ENCODE data around the gene TMEM50A. TPM values are rescaled to one million over a fixed set of nuclear protein-coding genes. Genes with fewer than 3 reads are reported as not detected.
"Not testable (repeated sequence)": the region's sequence is repeated elsewhere in the genome, so short reads cannot be mapped to it uniquely, and the experiment has no call there.

The TMEM50A gene
- total RNA-seq, 1 donor from 2014 or later: 63.5 TPM

DNA sequence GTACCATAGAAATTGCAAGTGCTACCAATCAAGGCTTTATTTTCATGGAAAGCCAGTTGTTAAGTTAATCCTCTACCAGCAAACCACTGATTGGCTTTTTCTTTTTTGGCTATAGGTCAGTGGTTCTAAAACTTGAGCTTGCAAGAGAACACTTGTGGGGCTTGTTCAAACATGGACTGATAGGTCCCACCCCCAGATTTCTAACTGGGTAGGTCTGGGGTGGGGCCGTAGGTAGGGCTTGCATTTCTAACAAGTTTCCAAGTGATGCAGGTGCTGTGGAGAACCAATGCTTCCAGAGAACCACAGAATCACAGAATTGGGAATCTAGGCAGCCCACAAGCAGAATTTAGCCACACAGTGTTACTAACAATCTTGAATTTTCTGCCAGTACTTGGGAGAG lies 45.7 kb downstream of the TMEM50A start:
- DNase-seq; CTCF ChIA-PET; H3K9me3 Mint-ChIP-seq; POLR2A ChIA-PET; intact Hi-C loops (cut with micrococcal nuclease); H3K27me3 Mint-ChIP-seq; H3K27ac Mint-ChIP-seq; H3K4me1 Mint-ChIP-seq; H3K36me3 Mint-ChIP-seq (ENCODE audit: low read depth); H3K4me3 Mint-ChIP-seq; ATAC-seq (ENCODE audit: low read depth): not testable (repeated sequence)

GRCh38 chr1:25387096-25387495 lies 49.0 kb downstream of the TMEM50A start:
- H3K27me3 Mint-ChIP-seq; POLR2A ChIA-PET; DNase-seq; H3K36me3 Mint-ChIP-seq (ENCODE audit: low read depth); H3K9me3 Mint-ChIP-seq; H3K4me1 Mint-ChIP-seq; H3K4me3 Mint-ChIP-seq; CTCF ChIA-PET; H3K27ac Mint-ChIP-seq; ATAC-seq (ENCODE audit: low read depth); intact Hi-C loops (cut with micrococcal nuclease): not testable (repeated sequence)

DNA sequence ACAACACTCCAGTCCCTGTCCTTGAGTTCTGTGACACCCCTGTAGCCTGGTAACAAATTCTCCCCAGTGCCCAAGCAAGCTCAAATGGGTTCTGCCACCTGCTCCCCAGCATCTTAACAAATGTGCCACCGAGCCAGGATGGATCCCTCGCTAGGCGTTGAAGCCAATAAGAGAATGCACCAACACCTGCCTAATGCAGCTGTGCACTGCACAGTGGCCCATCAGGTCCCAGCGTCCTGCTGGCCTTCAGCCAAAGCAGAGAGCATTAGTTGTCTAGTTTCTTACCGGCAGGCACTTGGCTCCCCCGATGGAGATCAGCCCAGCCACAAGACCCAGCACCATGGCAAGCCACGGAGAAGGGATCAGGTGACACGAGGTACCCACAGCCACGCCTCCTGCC lies 50.6 kb downstream of the TMEM50A start:
- POLR2A ChIA-PET; DNase-seq; H3K27me3 Mint-ChIP-seq; ATAC-seq (ENCODE audit: low read depth); CTCF ChIA-PET; H3K9me3 Mint-ChIP-seq; H3K4me3 Mint-ChIP-seq; intact Hi-C loops (cut with micrococcal nuclease); H3K36me3 Mint-ChIP-seq (ENCODE audit: low read depth); H3K4me1 Mint-ChIP-seq; H3K27ac Mint-ChIP-seq: not testable (repeated sequence)

- H3K36me3 Mint-ChIP-seq (ENCODE audit: low read depth); POLR2A ChIA-PET; H3K4me1 Mint-ChIP-seq; H3K27me3 Mint-ChIP-seq; CTCF ChIA-PET; H3K4me3 Mint-ChIP-seq; DNase-seq; H3K27ac Mint-ChIP-seq; ATAC-seq (ENCODE audit: low read depth); H3K9me3 Mint-ChIP-seq; intact Hi-C loops (cut with micrococcal nuclease): not testable (repeated sequence)
Observed at GRCh38 chr1:25389721-25390120, 51.6 kb downstream of the TMEM50A start.

- CTCF ChIA-PET: no interaction called here
- Mint-ChIP-seq H3K4me1 (peaks cover 3% of the 10 kb centered on the region), H3K4me3 (no peak overlapping the region), H3K27ac (no peak overlapping the region), H3K36me3 (ENCODE audit: low read depth) (no peaks in the 10 kb centered on the region), H3K27me3 (peaks cover 2% of the 10 kb centered on the region), H3K9me3 (no peaks in the 10 kb centered on the region)
- no peak for ATAC-seq (ENCODE audit: low read depth)
- intact Hi-C loops (cut with micrococcal nuclease): no loop called here
- TF ChIP-seq, protein P1, sequence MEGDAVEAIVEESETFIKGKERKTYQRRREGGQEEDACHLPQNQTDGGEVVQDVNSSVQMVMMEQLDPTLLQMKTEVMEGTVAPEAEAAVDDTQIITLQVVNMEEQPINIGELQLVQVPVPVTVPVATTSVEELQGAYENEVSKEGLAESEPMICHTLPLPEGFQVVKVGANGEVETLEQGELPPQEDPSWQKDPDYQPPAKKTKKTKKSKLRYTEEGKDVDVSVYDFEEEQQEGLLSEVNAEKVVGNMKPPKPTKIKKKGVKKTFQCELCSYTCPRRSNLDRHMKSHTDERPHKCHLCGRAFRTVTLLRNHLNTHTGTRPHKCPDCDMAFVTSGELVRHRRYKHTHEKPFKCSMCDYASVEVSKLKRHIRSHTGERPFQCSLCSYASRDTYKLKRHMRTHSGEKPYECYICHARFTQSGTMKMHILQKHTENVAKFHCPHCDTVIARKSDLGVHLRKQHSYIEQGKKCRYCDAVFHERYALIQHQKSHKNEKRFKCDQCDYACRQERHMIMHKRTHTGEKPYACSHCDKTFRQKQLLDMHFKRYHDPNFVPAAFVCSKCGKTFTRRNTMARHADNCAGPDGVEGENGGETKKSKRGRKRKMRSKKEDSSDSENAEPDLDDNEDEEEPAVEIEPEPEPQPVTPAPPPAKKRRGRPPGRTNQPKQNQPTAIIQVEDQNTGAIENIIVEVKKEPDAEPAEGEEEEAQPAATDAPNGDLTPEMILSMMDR (IDR thresholded peaks at IDR 0.05): no peak
- DNase-seq: no peak
- POLR2A ChIA-PET: interaction anchor here (0.7 kb wide), 1 partner anchor 417 kb away, joined by 7 read pairs; no protein-coding TSS in a partner anchor
Observed at GRCh38 chr1:25392841-25393240, 54.7 kb downstream of the TMEM50A start.

GRCh38 chr1:25397549-25397948 lies 59.4 kb downstream of the TMEM50A start:
- CTCF ChIA-PET; H3K27me3 Mint-ChIP-seq; intact Hi-C loops (cut with micrococcal nuclease); H3K27ac Mint-ChIP-seq; H3K4me1 Mint-ChIP-seq; H3K36me3 Mint-ChIP-seq (ENCODE audit: low read depth); POLR2A ChIA-PET; H3K9me3 Mint-ChIP-seq; H3K4me3 Mint-ChIP-seq; DNase-seq: not testable (repeated sequence)
- peak; percentile 21 for ATAC-seq (ENCODE audit: low read depth)

- POLR2A ChIA-PET; H3K4me3 Mint-ChIP-seq; DNase-seq; CTCF ChIA-PET; H3K4me1 Mint-ChIP-seq; intact Hi-C loops (cut with micrococcal nuclease); H3K27ac Mint-ChIP-seq; H3K36me3 Mint-ChIP-seq (ENCODE audit: low read depth); H3K9me3 Mint-ChIP-seq; H3K27me3 Mint-ChIP-seq: not testable (repeated sequence)
- peak; percentile 50 for ATAC-seq (ENCODE audit: low read depth)
Observed at GRCh38 chr1:25398079-25398478, 59.9 kb downstream of the TMEM50A start.

DNA sequence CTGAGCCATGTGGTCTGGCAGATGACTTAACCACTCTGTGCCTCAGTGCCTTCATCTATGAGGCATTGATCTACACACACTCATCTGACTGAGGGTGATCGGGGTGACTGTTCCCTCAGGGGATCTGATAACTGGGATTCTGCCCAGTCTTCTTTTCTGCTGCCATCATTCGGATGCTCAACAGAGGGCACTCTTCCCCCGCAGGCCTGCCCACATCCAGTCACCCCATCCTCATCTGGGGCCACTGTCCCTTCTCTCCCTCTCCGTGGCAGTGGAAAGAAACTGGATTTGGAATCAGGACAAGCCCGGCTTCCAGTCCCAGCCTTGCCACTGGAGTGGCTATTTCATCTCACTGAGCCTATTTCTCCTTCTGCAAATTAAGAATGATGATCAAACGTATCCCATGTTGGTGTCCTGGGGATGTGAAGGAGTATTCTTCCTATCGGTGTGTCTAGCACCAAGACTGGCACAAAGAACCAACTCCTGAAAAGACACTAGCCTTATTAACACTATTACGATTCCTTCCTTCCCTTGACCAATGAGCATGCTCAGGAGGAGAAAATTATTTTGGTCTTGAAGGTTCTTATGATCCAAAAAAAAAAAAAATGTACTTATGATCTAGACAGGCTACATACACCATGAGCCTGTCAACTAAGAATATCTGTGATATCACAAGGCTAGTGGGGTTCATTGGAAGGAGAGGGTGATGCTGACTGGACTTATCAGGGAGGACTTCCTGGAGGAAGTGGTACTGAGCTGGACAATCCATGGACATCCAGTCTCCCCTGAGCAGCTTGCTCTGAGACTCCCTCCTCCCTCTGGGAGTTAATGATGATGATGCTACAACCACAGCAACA lies 65.0 kb downstream of the TMEM50A start:
- DNase-seq; H3K9me3 Mint-ChIP-seq; H3K4me1 Mint-ChIP-seq; H3K4me3 Mint-ChIP-seq; POLR2A ChIA-PET; H3K36me3 Mint-ChIP-seq (ENCODE audit: low read depth); H3K27ac Mint-ChIP-seq: not testable (repeated sequence)
- CTCF ChIA-PET: interaction anchor here (0.7 kb wide), 1 partner anchor 336 kb away, joined by 3 read pairs; no protein-coding TSS in a partner anchor
- intact Hi-C loops (cut with micrococcal nuclease): loop anchor here (2.0 to 10.0 kb wide), 2 partner anchors 122 to 408 kb away; no protein-coding TSS in a partner anchor
- peak; percentile 45 for ATAC-seq (ENCODE audit: low read depth)
- H3K27me3 Mint-ChIP-seq: peaks cover 10% of the 10 kb centered on the region

DNA sequence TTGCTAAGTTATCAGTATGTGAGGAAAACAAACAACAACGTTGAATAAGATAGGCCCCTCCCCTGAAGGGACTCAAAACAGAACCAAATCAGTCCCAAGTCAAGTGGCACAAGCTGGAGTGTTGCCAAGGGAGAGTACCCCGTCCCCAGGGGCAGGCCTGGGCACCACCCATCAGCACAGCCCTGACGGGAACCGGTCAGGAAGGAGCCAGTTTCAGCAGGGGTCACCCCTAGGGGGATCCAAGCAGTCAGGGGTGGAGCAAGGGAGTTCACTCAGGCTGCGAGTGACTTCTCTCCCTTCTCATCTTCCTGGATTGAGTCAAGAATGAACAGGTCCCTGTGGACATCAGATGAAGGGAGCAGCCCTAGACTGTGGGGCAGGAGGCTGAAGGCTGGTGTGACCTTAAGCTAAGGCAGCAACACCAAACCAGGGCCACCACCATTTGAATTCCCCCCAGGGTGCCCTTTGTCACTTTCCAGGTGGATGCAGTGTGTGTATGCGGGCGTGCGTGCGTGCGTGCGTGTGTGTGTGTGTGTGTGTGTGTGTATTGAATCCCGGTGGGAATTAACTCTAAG lies 67.7 kb downstream of the TMEM50A start:
- H3K27ac Mint-ChIP-seq; CTCF ChIA-PET; H3K4me1 Mint-ChIP-seq; H3K9me3 Mint-ChIP-seq; H3K27me3 Mint-ChIP-seq; DNase-seq; H3K4me3 Mint-ChIP-seq; POLR2A ChIA-PET; H3K36me3 Mint-ChIP-seq (ENCODE audit: low read depth): not testable (repeated sequence)
- intact Hi-C loops (cut with micrococcal nuclease): loop anchor here (10.0 kb wide), 1 partner anchor 119 kb away; no protein-coding TSS in a partner anchor
- ATAC-seq (ENCODE audit: low read depth): peak; percentile 94

GRCh38 chr1:25409641-25410427 lies 71.7 kb downstream of the TMEM50A start:
- POLR2A ChIA-PET, H3K4me1 Mint-ChIP-seq, H3K27ac Mint-ChIP-seq: not testable (repeated sequence)

More at GRCh38 chr1:25409641-25410427, 71.7 kb downstream of the TMEM50A start:
- DNase-seq; H3K9me3 Mint-ChIP-seq; H3K36me3 Mint-ChIP-seq (ENCODE audit: low read depth); H3K27me3 Mint-ChIP-seq; ATAC-seq (ENCODE audit: low read depth); CTCF ChIA-PET; H3K4me3 Mint-ChIP-seq: not testable (repeated sequence)
- intact Hi-C loops (cut with micrococcal nuclease): loop anchor here (10.0 kb wide), 1 partner anchor 115 kb away; no protein-coding TSS in a partner anchor
